ENCODE results near the gene PCYT1A.

DNA sequence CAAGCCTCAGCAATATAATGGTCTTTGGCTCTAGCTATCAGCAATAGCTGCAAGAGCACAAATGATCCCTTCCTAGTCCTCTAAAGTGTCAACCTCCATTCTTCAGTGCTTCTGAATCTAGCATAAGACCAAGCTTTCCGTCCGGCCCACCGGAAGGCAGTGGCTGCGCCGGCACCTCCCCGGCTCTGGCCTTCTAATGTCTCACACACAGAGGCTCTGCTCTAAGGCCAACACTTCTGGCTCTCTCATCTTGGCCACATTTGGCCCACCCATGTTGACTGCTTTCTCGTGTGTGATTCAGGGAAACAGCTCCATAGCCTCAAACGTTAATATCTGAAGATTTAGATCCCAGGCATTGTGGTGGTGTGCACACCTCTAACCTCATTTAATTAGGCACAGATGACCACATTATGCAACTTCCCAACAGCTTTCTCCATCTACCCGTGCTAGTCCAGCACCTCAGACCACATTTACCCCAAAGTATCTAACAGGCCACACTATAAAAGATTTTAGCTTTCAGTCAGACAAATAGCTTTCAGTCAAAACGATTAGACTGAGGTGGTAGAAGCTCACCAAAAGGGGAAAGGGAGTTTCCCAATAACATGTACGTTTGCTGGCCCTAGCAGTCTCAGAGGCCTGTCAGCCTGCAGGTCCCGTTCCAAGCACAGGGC lies 51.9 kb downstream of the PCYT1A start:
- TF ChIP-seq, protein P1, sequence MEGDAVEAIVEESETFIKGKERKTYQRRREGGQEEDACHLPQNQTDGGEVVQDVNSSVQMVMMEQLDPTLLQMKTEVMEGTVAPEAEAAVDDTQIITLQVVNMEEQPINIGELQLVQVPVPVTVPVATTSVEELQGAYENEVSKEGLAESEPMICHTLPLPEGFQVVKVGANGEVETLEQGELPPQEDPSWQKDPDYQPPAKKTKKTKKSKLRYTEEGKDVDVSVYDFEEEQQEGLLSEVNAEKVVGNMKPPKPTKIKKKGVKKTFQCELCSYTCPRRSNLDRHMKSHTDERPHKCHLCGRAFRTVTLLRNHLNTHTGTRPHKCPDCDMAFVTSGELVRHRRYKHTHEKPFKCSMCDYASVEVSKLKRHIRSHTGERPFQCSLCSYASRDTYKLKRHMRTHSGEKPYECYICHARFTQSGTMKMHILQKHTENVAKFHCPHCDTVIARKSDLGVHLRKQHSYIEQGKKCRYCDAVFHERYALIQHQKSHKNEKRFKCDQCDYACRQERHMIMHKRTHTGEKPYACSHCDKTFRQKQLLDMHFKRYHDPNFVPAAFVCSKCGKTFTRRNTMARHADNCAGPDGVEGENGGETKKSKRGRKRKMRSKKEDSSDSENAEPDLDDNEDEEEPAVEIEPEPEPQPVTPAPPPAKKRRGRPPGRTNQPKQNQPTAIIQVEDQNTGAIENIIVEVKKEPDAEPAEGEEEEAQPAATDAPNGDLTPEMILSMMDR (IDR thresholded peaks at IDR 0.05; ENCODE audit: insufficient read depth, low read length, poor library complexity, severe bottlenecking): no peak
- no peak for TF ChIP-seq EZH2phosphoT487 (conservative IDR thresholded peaks at IDR 0.05; ENCODE audit: low read length)
